ENCODE results near the gene TMEM140. TPM values are rescaled to one million over a fixed set of nuclear protein-coding genes. Genes with fewer than 3 reads are reported as not detected.

The TMEM140 gene
- total and polyA plus RNA-seq, 9 of the 15 experiments (the other 6 are each of a cell fraction or from before 2014, with no cell fraction given), result 0.03 to 0.82 (median 0.23) TPM

- TF ChIP-seq ARID4B (CRISPR knock-in tag; IDR thresholded peaks at IDR 0.05) (peak; percentile 59; the same call in 1 of the 2 replicates), MAFG (tag; conservative IDR thresholded peaks at IDR 0.05) (peak; percentile 51; the same call in 1 of the 2 replicates), PTRF (tag; IDR thresholded peaks at IDR 0.05) (no peak; the same call in 1 of the 2 replicates), PML (IDR thresholded peaks at IDR 0.05; ENCODE audit: low read length) (no peak), ETS1 (conservative IDR thresholded peaks at IDR 0.05; ENCODE audit: control insufficient read depth, low read depth, low read length) (no peak), ZNF140 (CRISPR knock-in tag; IDR thresholded peaks at IDR 0.05) (no peak), ZNF445 (CRISPR knock-in tag; IDR thresholded peaks at IDR 0.05; ENCODE audit: low read depth) (no peak), U2AF1 (optimal IDR thresholded peaks at IDR 0.05; ENCODE audit: low read depth, low read length) (no peak), HMG20A (CRISPR knock-in tag; conservative IDR thresholded peaks at IDR 0.05) (no peak), TBP (optimal IDR thresholded peaks at IDR 0.05; ENCODE audit: low read depth, low read length) (no peak), CBX5 (IDR thresholded peaks at IDR 0.05; ENCODE audit: borderline replicate concordance, low read depth) (no peak)
- TF ChIP-seq, protein P1, sequence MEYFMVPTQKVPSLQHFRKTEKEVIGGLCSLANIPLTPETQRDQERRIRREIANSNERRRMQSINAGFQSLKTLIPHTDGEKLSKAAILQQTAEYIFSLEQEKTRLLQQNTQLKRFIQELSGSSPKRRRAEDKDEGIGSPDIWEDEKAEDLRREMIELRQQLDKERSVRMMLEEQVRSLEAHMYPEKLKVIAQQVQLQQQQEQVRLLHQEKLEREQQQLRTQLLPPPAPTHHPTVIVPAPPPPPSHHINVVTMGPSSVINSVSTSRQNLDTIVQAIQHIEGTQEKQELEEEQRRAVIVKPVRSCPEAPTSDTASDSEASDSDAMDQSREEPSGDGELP (CRISPR knock-in tag; IDR thresholded peaks at IDR 0.05; ENCODE audit: borderline replicate concordance), result peak; percentile 70
- TF ChIP-seq, protein P2, sequence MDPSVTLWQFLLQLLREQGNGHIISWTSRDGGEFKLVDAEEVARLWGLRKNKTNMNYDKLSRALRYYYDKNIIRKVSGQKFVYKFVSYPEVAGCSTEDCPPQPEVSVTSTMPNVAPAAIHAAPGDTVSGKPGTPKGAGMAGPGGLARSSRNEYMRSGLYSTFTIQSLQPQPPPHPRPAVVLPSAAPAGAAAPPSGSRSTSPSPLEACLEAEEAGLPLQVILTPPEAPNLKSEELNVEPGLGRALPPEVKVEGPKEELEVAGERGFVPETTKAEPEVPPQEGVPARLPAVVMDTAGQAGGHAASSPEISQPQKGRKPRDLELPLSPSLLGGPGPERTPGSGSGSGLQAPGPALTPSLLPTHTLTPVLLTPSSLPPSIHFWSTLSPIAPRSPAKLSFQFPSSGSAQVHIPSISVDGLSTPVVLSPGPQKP (CRISPR knock-in tag; IDR thresholded peaks at IDR 0.05), result no peak
- TF ChIP-seq, protein P3, sequence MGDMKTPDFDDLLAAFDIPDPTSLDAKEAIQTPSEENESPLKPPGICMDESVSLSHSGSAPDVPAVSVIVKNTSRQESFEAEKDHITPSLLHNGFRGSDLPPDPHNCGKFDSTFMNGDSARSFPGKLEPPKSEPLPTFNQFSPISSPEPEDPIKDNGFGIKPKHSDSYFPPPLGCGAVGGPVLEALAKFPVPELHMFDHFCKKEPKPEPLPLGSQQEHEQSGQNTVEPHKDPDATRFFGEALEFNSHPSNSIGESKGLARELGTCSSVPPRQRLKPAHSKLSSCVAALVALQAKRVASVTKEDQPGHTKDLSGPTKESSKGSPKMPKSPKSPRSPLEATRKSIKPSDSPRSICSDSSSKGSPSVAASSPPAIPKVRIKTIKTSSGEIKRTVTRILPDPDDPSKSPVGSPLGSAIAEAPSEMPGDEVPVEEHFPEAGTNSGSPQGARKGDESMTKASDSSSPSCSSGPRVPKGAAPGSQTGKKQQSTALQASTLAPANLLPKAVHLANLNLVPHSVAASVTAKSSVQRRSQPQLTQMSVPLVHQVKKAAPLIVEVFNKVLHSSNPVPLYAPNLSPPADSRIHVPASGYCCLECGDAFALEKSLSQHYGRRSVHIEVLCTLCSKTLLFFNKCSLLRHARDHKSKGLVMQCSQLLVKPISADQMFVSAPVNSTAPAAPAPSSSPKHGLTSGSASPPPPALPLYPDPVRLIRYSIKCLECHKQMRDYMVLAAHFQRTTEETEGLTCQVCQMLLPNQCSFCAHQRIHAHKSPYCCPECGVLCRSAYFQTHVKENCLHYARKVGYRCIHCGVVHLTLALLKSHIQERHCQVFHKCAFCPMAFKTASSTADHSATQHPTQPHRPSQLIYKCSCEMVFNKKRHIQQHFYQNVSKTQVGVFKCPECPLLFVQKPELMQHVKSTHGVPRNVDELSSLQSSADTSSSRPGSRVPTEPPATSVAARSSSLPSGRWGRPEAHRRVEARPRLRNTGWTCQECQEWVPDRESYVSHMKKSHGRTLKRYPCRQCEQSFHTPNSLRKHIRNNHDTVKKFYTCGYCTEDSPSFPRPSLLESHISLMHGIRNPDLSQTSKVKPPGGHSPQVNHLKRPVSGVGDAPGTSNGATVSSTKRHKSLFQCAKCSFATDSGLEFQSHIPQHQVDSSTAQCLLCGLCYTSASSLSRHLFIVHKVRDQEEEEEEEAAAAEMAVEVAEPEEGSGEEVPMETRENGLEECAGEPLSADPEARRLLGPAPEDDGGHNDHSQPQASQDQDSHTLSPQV (IDR thresholded peaks at IDR 0.05), result peak; percentile 89
These were observed 13.2 kb downstream of the TMEM140 start (continued) for GRCh38 chr7:135160858-135161653.

All from K562 (cell line).